ENCODE data around the gene AGPS. TPM values are rescaled to one million over a fixed set of nuclear protein-coding genes. Genes with fewer than 3 reads are reported as not detected.

Gene AGPS
- 61.8 and 83.2 TPM in 2 replicates for total RNA-seq (2013; cell fraction: nucleolus; rRNA removed)
- total RNA-seq (2014; rRNA removed) (37.7 and 45.5 TPM in 2 replicates), total RNA-seq (2014; rRNA removed; fragmentation: Illumina TruSeq; extraction: Trizol) (39.7 and 39.8 TPM in 2 replicates), total RNA-seq (2021) (54.1 and 54.2 TPM in 2 replicates), polyA plus RNA-seq (2011; rRNA removed) (28.1 and 49.6 TPM in 2 replicates), polyA plus RNA-seq (2014; fragmentation: Illumina TruSeq; extraction: Trizol) (32.6 and 38.0 TPM in 2 replicates), polyA plus RNA-seq (2014; fragmentation: Nextera tagmentation; extraction: Ambion mirVana) (10 to 100 TPM in 1 of 2 experiments, 1 to 10 TPM in 1; 7.9 to 11.1 TPM), polyA plus RNA-seq (2014; rRNA removed) (43.2 and 43.8 TPM in 2 replicates), polyA plus RNA-seq (2016; fragmentation: Nextera tagmentation; extraction: Ambion mirVana) (10 to 100 TPM; 42.3 to 46.0 TPM), polyA minus RNA-seq (2011; rRNA and poly(A)+ RNA removed) (17.5 and 31.1 TPM in 2 replicates), Bru-seq, nascent RNA (percentile 78 among the genes with signal in this experiment), BruChase-seq, experiment 1, labeled RNA remaining after a 6-hour chase (percentile 70 among the genes with signal in this experiment), BruChase-seq, experiment 2, labeled RNA remaining after a 2-hour chase (percentile 71 among the genes with signal in this experiment)
- polyA plus RNA-seq (2011; ENCODE audit: low read depth), result 6.5 TPM
- polyA plus RNA-seq (2011; cell fraction: cytosol; rRNA removed), result 7.5 and 9.2 TPM in 2 replicates
- 10.8 and 15.0 TPM in 2 replicates for polyA plus RNA-seq (2011; cell fraction: nucleus; rRNA removed)
- polyA plus RNA-seq (2012), result 10.6 and 13.5 TPM in 2 replicates
- 11.4 and 16.7 TPM in 2 replicates for polyA minus RNA-seq (2011; cell fraction: cytosol; rRNA and poly(A)+ RNA removed)
- polyA minus RNA-seq (2011; cell fraction: nucleus; rRNA and poly(A)+ RNA removed), result 15.0 and 28.9 TPM in 2 replicates
- long read RNA-seq, experiment 1, full-length matches to known transcripts, result 19 of 30 reads
- long read RNA-seq, experiment 1, partial matches to known transcripts, result 2 of 30 reads
- long read RNA-seq, experiment 1, other reads (novel, unspliced or antisense), result 9 of 30 reads
- long read RNA-seq, experiment 2, full-length matches to known transcripts, result 11 of 32 reads
- long read RNA-seq, experiment 2, partial matches to known transcripts, result 11 of 32 reads
- long read RNA-seq, experiment 2, other reads (novel, unspliced or antisense), result 10 of 32 reads

- ATAC-seq, result peak; percentile 92
- H3K79me2 ChIP-seq (ENCODE audit: control insufficient read depth, insufficient read depth, low read length), result peaks cover 51% of the 10 kb centered on the region
- WGBS (ENCODE audit: insufficient coverage, insufficient replicate concordance, low lambda C conversion rate, missing lambda C conversion rate), result under 1% methylated on average over 69 of the region's 83 CpGs
- in situ Hi-C loops (cut with MboI) (no loop called here), intact Hi-C loops (cut with micrococcal nuclease; ENCODE audit: unreplicated experiment) (loop anchor here (10.0 kb wide), 1 partner anchor 128 kb away; the partner anchor contains the start of gene NFE2L2)
- H3K9ac ChIP-seq (ENCODE audit: control insufficient read depth, insufficient read depth, low read length), result peak within 1 kb of the TSS; percentile 87
- POLR2A ChIA-PET, result interaction anchor here (0.7 to 1.3 kb wide), 6 partner anchors 11 to 136 kb away, joined by 3 to 5 read pairs (median 4); no protein-coding TSS in a partner anchor
- H4K20me1 ChIP-seq (ENCODE audit: control insufficient read depth, insufficient read depth), result no peaks in the 10 kb centered on the region
- H3K27me3 ChIP-seq (replicated peaks in 1 of 2; ENCODE audit: control insufficient read depth in 2 of 2, insufficient read depth in 2 of 2, low read length in 1 of 2), result no peaks in the 10 kb centered on the region
- BruUV-seq (replicated peaks), result no TSS peak
- FAIRE-seq, result peak; percentile 57
- SMC1A ChIA-PET (ENCODE audit: uncharacterized antibody, unreplicated experiment), result interaction anchor here (0.8 to 5.0 kb wide), 16 partner anchors 10 to 244 kb away, joined by 3 to 52 read pairs (median 6); partner anchors contain the start of gene NFE2L2
- DNase-seq (ENCODE audit: low read depth, low spot score), result peak; percentile 30
- RAD21 ChIA-PET (ENCODE audit: unreplicated experiment), result interaction anchor here (0.7 to 1.7 kb wide), 11 partner anchors 8 to 241 kb away, joined by 3 to 7 read pairs (median 4); no protein-coding TSS in a partner anchor
- no peaks in the 10 kb centered on the region for H3K36me3 ChIP-seq (ENCODE audit: control insufficient read depth in 2 of 2, insufficient read depth in 2 of 2, low read length in 1 of 2)
- peak within 1 kb of the TSS; percentile 66 for H3K27ac ChIP-seq (ENCODE audit: control insufficient read depth, insufficient read depth)
- no peaks in the 10 kb centered on the region for H3K9me3 ChIP-seq (replicated peaks; ENCODE audit: control insufficient read depth, insufficient read depth, low read length)
- peaks cover 20% of the 10 kb centered on the region for H3K4me1 ChIP-seq (ENCODE audit: control insufficient read depth, insufficient read depth, low read length)
- peak within 1 kb of the TSS; percentile 91 for H3K4me3 ChIP-seq
- H2AFZ ChIP-seq (ENCODE audit: control insufficient read depth, low read depth, low read length), result peak within 1 kb of the TSS; percentile 98
- peak within 1 kb of the TSS; percentile 100 for H3K4me2 ChIP-seq (ENCODE audit: control insufficient read depth, insufficient read depth)
- CTCF ChIA-PET, result interaction anchor here (0.6 to 3.9 kb wide), 19 partner anchors 9 to 1046 kb away, joined by 3 to 37 read pairs (median 5); partner anchors contain the start of gene NFE2L2
- TF ChIP-seq BCL3 (IDR thresholded peaks at IDR 0.05; ENCODE audit: borderline replicate concordance, insufficient read depth, low read depth, low read length, poor library complexity, severe bottlenecking), result peak; percentile 18
- TF ChIP-seq EGR1 (IDR thresholded peaks at IDR 0.05; ENCODE audit: borderline replicate concordance in 1 of 2, low read depth in 2 of 2, low read length in 2 of 2), result peak in 1 of 2 experiments; percentile 46; a peak in 1 of 3 replicates
- no peak for TF ChIP-seq FOS (IDR thresholded peaks at IDR 0.05; ENCODE audit: borderline replicate concordance, extremely low read depth, insufficient read length)
- peak; percentile 22 to 86; a peak in 2 of 4 replicates for TF ChIP-seq BHLHE40 (IDR thresholded peaks at IDR 0.05; ENCODE audit: borderline replicate concordance in 1 of 2, low read depth in 2 of 2, low read length in 1 of 2)
- TF ChIP-seq POLR2AphosphoS2 (IDR thresholded peaks at IDR 0.05; ENCODE audit: low read depth, low read length), result no peak
- peak; percentile 99 for TF ChIP-seq NR2F1 (conservative IDR thresholded peaks at IDR 0.05)
- TF ChIP-seq ZNF274 (IDR thresholded peaks at IDR 0.05; ENCODE audit: insufficient read depth, insufficient read length), result no peak
- TF ChIP-seq, protein P1, sequence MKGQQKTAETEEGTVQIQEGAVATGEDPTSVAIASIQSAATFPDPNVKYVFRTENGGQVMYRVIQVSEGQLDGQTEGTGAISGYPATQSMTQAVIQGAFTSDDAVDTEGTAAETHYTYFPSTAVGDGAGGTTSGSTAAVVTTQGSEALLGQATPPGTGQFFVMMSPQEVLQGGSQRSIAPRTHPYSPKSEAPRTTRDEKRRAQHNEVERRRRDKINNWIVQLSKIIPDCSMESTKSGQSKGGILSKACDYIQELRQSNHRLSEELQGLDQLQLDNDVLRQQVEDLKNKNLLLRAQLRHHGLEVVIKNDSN (IDR thresholded peaks at IDR 0.05; ENCODE audit: borderline replicate concordance, extremely low read length, insufficient read depth, low read depth, low read length), result no peak
- TF ChIP-seq, protein P2, sequence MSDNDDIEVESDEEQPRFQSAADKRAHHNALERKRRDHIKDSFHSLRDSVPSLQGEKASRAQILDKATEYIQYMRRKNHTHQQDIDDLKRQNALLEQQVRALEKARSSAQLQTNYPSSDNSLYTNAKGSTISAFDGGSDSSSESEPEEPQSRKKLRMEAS (IDR thresholded peaks at IDR 0.05; ENCODE audit: low read depth, low read length), result peak; percentile 85
- TF ChIP-seq PAX8 (IDR thresholded peaks at IDR 0.05), result no peak
- TF ChIP-seq NR2C1 (IDR thresholded peaks at IDR 0.05), result peak; percentile 97
These were observed at the start of gene AGPS for GRCh38 chr2:177392373-177393202. TSS of gene AGPS (plus strand) at chr2:177392773. CDS start at chr2:177392790, 17 bp downstream.
